ENCODE measurements around the gene DNAJB8. TPM values are rescaled to one million over a fixed set of nuclear protein-coding genes. Genes with fewer than 3 reads are reported as not detected.
A peak's percentile ranks its signal among the peaks of the same experiment; 100 is the strongest.

Gene DNAJB8
- total RNA-seq, 1 donor from 2014 or later: not detected

GRCh38 chr3:128476659-128477058, 10.0 kb upstream of the DNAJB8 start:
- Mint-ChIP-seq H3K4me1 (ENCODE audit: low read depth, unreplicated experiment) (peaks cover 38% of the 10 kb centered on the region), H3K27ac (ENCODE audit: unreplicated experiment) (no peak overlapping the region), H3K9me3 (ENCODE audit: unreplicated experiment) (peaks cover 4% of the 10 kb centered on the region), H3K4me3 (ENCODE audit: unreplicated experiment) (no peak overlapping the region), H3K36me3 (ENCODE audit: unreplicated experiment) (peaks cover 10% of the 10 kb centered on the region), H3K27me3 (ENCODE audit: unreplicated experiment) (peaks cover 7% of the 10 kb centered on the region)
- DNase-seq: no peak
- no peak for TF ChIP-seq CTCF (IDR thresholded peaks at IDR 0.05; ENCODE audit: partially characterized antibody, unreplicated experiment)

GRCh38 chr3:128475355-128475754, 8.7 kb upstream of the DNAJB8 start:
- Mint-ChIP-seq H3K27me3 (ENCODE audit: unreplicated experiment) (peaks cover 14% of the 10 kb centered on the region), H3K36me3 (ENCODE audit: unreplicated experiment) (peaks cover 10% of the 10 kb centered on the region), H3K27ac (ENCODE audit: unreplicated experiment) (no peak overlapping the region), H3K4me3 (ENCODE audit: unreplicated experiment) (no peak overlapping the region), H3K4me1 (ENCODE audit: low read depth, unreplicated experiment) (peaks cover 37% of the 10 kb centered on the region), H3K9me3 (ENCODE audit: unreplicated experiment) (peaks cover 6% of the 10 kb centered on the region)
- no peak for DNase-seq
- no peak for TF ChIP-seq CTCF (IDR thresholded peaks at IDR 0.05; ENCODE audit: partially characterized antibody, unreplicated experiment)

- Mint-ChIP-seq H3K27ac (ENCODE audit: unreplicated experiment) (no peak overlapping the region), H3K27me3 (ENCODE audit: unreplicated experiment) (peaks cover 16% of the 10 kb centered on the region), H3K4me3 (ENCODE audit: unreplicated experiment) (no peak overlapping the region), H3K4me1 (ENCODE audit: low read depth, unreplicated experiment) (peaks cover 38% of the 10 kb centered on the region), H3K9me3 (ENCODE audit: unreplicated experiment) (peaks cover 5% of the 10 kb centered on the region), H3K36me3 (ENCODE audit: unreplicated experiment) (peaks cover 10% of the 10 kb centered on the region)
- DNase-seq: no peak
- no peak for TF ChIP-seq CTCF (IDR thresholded peaks at IDR 0.05; ENCODE audit: partially characterized antibody, unreplicated experiment)
Observed at GRCh38 chr3:128473737-128474136, 7.0 kb upstream of the DNAJB8 start.

- Mint-ChIP-seq H3K27me3 (ENCODE audit: unreplicated experiment) (peaks cover 16% of the 10 kb centered on the region), H3K27ac (ENCODE audit: unreplicated experiment) (no peak overlapping the region), H3K4me3 (ENCODE audit: unreplicated experiment) (peak overlapping the region; percentile 72), H3K36me3 (ENCODE audit: unreplicated experiment) (peaks cover 6% of the 10 kb centered on the region), H3K9me3 (ENCODE audit: unreplicated experiment) (peaks cover 5% of the 10 kb centered on the region), H3K4me1 (ENCODE audit: low read depth, unreplicated experiment) (peaks cover 41% of the 10 kb centered on the region)
- DNase-seq: peak; percentile 76
- TF ChIP-seq CTCF (IDR thresholded peaks at IDR 0.05; ENCODE audit: partially characterized antibody, unreplicated experiment): no peak
Observed at GRCh38 chr3:128473180-128473519, 6.5 kb upstream of the DNAJB8 start.

GRCh38 chr3:128472449-128473179, 5.9 kb upstream of the DNAJB8 start:
- no peak for TF ChIP-seq CTCF (IDR thresholded peaks at IDR 0.05; ENCODE audit: partially characterized antibody, unreplicated experiment)
- no peak for DNase-seq
- Mint-ChIP-seq H3K36me3 (ENCODE audit: unreplicated experiment) (peaks cover under 1% of the 10 kb centered on the region), H3K27ac (ENCODE audit: unreplicated experiment) (no peak overlapping the region), H3K4me3 (ENCODE audit: unreplicated experiment) (peak overlapping the region; percentile 72), H3K9me3 (ENCODE audit: unreplicated experiment) (peaks cover 5% of the 10 kb centered on the region), H3K27me3 (ENCODE audit: unreplicated experiment) (peaks cover 16% of the 10 kb centered on the region), H3K4me1 (ENCODE audit: low read depth, unreplicated experiment) (peaks cover 43% of the 10 kb centered on the region)
